GM18499 (cell line): ENCODE data around the gene ARAP2.

Experiments
- ATAC-seq: cut with Tn5 transposase; IDR thresholded peaks from one replicate; pipeline ENCODE4 v1.9.1; 2021; ENCODE audit warnings: moderate number of reproducible peaks; ENCODE audit not compliant: insufficient read depth, unreplicated experiment

ARAP2 gene, protein sequence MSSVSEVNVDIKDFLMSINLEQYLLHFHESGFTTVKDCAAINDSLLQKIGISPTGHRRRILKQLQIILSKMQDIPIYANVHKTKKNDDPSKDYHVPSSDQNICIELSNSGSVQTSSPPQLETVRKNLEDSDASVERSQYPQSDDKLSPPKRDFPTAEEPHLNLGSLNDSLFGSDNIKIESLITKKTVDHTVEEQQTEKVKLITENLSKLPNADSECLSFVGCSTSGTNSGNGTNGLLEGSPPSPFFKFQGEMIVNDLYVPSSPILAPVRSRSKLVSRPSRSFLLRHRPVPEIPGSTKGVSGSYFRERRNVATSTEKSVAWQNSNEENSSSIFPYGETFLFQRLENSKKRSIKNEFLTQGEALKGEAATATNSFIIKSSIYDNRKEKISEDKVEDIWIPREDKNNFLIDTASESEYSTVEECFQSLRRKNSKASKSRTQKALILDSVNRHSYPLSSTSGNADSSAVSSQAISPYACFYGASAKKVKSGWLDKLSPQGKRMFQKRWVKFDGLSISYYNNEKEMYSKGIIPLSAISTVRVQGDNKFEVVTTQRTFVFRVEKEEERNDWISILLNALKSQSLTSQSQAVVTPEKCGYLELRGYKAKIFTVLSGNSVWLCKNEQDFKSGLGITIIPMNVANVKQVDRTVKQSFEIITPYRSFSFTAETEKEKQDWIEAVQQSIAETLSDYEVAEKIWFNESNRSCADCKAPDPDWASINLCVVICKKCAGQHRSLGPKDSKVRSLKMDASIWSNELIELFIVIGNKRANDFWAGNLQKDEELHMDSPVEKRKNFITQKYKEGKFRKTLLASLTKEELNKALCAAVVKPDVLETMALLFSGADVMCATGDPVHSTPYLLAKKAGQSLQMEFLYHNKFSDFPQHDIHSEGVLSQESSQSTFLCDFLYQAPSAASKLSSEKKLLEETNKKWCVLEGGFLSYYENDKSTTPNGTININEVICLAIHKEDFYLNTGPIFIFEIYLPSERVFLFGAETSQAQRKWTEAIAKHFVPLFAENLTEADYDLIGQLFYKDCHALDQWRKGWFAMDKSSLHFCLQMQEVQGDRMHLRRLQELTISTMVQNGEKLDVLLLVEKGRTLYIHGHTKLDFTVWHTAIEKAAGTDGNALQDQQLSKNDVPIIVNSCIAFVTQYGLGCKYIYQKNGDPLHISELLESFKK (N-terminal part only)

DNA sequence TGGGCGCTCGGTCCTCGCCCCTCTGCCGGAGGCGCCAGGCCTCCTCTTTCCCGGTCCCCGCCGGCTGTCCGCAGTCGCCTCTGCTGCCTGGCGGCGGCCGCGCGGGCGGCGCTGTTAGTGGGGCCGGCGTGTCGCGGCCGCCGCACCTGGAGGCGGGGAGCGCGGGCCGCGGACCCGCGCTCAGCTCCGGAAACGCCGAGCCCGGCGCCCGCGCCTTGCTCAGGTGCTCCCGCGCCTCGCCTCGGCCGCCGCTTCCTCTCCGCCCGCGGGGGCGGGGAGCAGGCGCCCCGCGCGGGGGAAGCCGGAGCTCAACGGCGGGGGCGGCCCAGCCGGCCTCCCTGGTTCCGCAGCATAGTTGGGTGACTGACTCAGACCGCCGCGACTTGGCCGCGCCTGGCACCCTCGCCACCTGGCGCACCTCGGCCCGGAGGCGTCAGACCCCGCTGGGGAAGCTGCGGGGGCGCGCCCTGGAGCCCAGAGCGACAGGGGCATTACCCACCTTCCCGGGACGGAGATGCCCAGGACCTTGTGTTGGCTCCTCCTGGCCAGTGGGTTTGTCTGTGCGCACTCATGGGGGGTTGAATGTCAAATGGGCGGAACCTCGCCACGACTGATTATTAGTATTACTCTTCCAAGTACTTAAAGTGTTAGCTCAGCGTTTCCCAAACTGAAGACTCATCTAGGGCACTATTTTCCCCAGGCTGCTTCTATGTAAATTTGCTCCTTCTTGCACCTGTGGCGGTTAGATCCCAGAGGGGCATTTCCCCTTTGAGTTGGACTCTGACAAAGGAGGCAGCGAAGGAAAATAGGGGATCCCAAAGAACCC, at the start of gene ARAP2:
Gene ARAP2 (minus strand): TSS at position 258 of the 826 bp plus-strand sequence. CDS start 15,028 bp downstream, outside the sequence.
- peak; percentile 29 for ATAC-seq

DNA sequence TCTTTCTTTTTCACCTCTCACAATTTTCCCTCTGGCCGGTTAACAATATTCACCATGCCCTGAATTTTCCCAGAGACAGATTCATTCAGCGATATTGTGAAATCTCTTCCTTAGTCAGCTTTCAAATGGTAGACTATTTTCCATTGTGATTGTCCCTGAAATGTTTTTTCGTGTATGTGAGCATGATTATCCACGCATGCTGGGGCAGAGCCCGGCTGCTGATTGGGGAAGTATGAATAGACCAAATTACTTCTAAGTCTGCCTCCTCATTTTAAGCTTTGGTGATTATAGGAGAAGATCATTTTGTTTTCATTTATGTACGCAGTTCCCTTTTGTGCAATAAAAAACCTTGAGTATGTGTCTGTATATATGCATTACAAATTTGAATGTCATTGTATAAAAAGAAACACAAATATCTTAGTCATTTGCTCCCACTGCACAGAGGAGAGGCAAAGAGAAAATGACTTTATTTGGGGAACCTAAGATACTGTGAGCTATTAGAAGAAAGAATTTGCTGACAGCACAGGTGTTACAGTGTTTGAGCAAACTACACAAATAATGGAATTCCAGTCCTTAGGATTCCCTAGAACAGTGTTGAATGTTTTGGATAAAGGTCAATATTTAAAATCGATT, 48.4 kb upstream of the ARAP2 start:
- ATAC-seq, result no peak

DNA sequence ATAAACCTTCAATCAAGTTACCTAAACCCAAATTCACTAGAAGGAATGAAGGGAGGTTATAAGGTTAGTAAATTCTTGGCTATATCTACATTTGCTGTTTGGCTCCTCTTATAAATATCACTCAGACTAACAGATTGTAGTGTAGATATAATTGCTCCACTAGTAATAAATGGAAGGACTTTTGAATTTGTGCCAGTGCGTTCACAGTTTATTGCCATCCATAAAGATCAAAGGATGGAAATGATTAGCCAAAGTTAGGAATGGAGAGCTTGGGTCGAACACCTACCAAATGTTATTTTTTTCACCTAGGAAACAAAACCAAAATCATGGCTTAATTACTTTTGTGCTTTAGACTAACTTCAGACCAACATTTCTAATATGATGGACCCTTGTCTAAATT, 46.3 kb upstream of the ARAP2 start:
- no peak for ATAC-seq

DNA sequence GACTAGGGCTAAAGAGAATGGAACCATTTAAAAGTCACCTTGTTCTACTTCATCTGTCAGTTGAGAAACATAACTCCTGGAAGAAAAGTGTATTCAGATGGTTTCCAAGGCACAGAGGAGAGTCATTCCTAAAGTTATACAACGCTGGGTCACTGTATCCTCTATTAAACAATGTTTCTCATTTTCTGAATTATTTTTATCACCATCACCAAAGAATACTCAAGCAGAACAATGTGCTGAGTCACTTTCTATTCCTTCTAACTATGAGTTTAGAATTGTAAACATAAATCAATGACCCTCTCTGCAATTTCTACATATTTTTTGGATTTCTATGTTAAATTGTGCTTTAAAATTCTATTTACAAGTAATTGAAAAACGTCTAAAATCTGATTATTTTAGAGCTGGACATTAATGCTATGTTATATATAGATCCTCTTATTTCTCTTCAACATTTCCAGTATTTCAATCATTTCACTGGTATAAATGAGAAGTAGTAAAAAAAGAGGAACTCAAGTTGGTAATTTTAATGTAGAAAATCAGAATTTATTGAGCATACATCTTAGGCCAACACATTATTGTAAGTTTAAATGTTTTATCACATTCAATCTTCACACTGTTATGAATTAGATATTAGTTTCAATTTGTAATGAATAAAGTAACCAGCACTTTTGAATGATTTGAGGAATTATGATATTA, 44.6 kb upstream of the ARAP2 start:
- ATAC-seq, result no peak

DNA sequence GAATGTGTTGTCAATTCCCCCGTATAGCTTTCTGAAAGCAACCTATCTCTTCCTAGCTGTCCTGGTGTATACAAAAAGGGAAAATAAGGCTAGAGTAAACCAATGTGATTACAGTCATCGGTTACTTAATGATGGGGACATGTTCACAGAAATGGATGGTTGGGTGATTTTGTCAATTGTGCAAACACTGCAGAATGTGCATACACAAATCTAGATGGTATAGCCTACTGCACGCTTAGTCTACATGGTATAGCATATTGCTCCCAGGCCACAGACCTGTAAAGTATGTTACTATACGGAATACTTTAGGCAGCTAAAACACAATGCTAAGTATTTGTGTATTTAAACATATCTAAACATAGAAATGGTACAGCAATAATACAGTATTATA, 42.2 kb upstream of the ARAP2 start:
- ATAC-seq, result no peak

DNA sequence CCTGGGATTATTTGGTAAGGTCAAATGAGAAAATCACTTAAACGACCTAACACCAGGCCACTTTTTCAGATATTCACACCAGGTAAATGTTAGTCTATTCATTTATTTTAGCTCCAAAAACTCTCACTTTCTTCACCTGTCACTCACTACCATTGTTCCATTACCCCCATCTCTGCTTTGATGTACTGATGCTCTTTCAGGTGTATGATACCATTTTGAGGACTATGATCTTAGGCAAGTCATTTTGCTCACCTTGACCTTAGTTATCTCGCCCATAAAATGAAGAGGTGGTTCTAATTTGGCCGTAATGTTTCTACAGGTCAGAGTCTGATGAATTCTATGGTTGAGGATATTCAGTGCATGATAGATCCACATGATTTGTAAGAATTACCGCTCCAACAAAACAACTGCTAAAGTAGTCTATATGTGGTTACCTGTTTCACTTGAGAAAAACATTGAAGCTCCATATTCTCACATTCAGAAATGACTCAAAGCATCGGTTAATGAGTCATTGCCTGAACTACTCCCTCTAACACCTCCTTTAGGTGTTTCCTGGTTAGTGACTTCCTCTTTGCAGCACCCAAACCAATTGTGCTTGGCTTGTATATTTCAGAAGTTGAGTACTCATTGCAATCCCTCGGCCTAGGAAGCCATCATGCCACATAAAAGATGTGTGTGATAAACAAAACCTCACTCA, 41.6 kb upstream of the ARAP2 start:
- ATAC-seq, result peak; percentile 97

DNA sequence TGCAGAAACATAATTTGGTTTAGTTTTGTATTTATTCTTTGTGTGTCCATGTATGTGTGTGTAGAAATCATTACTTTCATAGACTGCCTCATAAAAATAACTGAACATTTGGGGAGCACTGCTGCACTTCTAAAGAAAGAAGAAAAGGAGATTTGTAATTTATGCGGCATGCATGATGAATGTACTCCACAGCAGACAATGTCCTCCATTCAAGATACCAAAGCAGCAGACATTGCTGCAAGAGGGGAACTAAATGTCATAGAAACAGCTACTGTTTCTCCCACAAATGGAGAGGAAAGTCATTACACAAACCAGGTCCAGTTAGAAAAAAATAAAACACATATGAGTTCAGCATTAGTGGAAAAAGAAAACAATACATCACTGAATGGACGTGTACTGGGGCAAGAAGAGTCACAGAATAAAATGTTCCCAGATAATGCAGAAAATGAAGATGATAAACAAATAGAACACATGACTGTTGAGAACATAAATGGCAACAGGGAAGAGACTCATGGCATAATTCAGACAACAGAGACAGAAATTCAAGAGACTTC, 39.7 kb upstream of the ARAP2 start:
- no peak for ATAC-seq

DNA sequence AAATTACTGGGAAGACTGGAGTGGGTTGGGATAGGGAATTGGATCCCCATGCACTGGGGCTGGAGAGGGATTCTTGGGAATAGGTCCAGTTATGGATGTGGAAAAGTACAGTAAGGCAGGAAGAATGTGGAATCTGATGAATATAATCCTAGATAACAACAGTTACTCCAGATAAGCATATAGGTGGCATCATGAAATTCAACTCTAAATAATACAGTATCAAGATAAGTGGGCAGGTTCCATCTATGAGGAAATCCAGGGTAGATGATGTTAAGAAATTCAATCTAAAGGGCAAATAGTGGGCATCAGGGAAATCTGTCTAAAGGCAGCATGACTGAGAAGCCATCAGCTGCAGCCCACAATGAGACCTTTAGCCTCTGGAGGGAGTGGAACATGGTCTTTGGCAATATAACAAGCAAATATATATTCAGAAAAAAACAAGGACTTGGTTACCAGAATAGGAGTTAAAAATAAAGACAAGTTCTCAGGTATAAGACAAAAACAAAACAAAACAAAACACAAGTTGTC, 38.3 kb upstream of the ARAP2 start:
- ATAC-seq, result no peak

DNA sequence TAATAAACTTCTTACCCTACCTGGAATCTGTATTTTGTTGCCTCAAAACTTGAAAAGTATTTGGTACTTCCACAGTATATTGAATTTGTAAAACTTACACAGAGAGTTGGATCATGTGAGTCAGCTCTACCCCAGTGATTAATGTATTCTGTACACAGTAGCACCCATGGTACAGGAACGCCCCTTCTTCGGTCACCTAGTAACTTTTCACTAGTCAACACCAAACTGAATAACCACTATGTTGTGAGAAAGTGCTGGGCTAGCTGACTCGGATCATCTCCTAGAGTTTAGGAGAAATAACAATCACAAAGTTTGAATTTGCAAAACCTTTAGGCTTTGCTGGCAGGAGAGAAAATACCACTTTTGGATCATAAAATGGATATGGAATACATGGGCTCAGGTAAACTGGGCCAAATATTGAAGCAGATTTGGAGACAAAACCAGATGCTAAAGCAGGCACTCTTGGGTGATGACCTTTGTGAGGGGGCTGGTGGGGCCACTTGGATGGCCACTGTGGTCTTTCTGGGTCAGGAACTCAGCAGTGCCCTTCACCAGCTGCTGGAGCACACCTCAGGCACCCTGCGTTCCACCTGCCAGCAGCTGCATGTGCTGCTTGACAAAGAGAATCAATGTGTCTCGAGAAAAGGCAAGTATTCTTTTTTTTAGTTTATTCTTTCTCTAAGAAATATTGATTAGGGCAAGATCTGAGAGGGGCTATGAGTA, 37.2 kb upstream of the ARAP2 start, which contains the start of gene DTHD1:
Gene DTHD1 (plus strand): TSS at position 233 of the 723 bp plus-strand sequence. CDS start 143 bp downstream, at position 376.
- ATAC-seq, result no peak

DNA sequence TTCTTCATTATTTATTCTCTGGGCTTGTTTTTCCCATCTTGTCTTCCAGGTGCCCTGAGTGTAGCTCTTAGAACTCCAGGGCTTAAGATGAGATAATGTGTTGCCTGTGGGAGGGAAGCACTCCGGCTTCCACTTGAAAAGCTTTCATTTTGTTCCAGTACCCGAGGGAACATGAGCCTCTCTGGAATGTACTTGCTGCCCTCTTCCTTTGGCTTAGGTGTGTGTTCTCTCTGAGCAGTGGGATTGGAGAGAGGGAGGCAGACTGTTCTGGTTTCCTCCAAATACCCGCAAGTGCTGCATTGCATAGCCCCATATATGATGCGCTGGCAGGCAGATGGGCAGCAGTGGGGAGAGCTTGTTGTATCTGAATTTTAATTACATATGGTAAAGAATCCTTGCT, 36.2 kb upstream of the ARAP2 start:
- ATAC-seq, result no peak

DNA sequence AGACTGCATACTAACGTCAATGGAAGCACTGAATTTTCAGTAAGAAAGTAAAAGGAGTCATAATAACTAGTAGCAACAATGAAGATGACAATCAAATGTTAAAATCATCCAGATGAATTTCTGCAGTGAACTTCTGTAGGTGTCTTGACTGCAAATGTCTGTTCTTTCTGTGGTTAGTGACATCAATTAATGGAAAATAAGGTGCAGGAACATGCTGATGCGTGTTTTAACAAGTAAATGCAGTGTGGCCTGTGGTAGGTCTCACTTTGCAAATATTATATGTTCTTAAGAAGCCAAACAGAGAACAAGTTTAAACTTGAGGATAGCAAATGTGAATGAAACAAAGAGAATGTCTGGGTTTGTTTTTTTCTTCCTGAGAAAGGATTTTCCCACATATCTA, 34.5 kb upstream of the ARAP2 start:
- no peak for ATAC-seq

DNA sequence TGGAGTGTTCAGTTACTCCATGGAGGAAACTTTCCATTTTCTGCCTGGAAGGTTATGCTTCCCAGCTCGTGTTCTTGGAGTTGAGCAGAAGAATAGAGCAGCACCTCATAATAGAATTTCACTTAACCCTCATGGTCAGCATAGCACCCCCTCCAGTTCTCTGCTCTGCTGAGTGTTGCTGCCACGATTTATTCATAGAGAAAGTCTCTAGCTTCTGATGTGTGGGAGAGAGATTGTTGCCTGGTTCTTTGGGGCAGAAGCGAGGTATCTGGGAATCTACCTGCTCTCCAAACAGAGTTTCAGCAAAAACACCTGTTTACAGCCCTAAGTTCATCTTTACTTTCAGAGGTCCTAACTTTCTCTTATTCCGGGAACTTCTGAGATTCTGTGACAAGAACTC, 33.2 kb upstream of the ARAP2 start:
- ATAC-seq, result no peak

DNA sequence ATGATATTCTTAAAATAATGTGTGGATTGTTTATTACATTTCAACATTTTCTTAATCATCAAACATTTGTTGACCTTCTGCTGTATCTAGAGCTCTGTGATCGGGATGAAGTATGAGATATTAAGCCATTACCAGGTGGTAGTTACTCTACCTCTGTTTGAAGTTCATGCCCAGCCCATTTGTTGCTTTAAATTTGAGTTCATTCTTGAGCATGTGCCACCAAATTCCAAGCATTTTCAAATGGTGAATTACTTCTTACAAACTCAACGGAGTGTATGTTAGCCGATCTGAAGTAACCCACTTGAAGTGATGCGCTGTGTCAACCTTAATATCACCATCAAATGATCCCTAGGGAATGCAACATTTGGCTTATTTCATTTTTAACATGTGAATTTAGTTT, 29.8 kb upstream of the ARAP2 start:
- no peak for ATAC-seq

DNA sequence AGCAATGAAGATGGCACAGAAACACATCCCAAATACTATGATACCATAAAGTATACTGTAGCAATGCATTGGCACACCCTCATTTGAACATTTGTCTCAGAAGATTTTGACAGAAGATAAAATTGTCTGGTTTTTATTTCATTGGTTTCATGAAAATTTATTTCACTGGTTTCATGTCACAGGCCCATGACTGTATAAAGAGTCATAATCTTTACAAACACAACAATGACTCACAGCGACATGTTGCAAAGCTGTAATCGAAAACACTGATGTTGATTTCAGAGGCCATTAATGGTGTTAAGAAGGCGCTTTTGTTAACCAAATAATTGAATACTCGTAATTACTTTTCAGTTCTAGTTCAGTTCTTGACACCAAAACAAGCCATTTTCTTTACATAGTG, 29.0 kb upstream of the ARAP2 start:
- ATAC-seq, result no peak

DNA sequence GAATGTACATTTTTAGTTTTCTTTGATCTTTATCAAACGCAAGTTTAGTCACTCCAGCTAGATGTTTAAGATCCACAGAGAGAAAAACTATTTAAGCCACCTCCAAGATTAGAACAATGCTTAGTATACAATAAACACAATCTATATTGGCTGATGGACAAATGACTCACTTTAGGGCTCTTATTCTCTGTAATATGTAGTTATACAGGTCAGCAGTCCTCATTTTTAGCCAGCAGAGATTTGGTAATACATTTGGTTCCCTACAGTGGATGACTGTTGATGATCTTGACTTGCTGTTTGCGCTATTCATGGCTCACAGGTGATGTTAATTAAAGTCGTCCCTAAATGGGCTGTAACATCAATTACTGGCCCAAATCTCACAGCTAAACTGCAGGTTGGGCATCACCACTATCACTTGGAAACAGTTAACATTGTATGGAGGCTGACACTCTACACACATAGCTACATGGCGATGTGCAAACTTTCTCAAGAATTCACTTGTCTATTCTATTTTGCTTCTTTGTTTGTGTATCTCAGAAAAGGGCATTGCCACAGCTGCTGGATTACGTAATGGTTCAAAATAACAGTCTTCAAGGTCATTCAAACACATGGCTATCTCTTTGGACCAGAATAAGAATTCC, 25.3 kb upstream of the ARAP2 start:
- ATAC-seq, result no peak

DNA sequence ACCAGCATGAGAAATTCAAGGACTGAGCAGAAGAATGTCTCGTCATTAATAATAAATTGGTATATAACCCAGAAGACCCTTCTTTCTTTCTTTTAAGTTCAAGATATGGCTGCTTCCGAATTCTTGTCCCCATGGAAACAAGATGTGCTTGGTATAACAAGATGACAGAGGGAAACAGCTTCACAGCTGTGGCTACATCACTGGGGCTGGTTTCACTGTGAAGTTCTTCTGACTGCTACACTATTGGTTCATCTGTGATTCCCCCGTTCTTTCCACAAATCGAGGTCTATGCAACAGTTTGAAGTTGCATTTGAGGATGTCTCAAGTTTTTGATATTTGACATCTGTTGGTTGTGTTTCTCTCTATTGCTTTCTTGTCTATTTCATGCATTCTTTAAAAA, 24.8 kb upstream of the ARAP2 start:
- no peak for ATAC-seq
